A673 (cell line): ENCODE measurements around the gene SPATA1. TPM values are rescaled to one million over a fixed set of nuclear protein-coding genes. Genes with fewer than 3 reads are reported as not detected.

ENCODE experiments used
- BruUV-seq: library from RNA; stranded (reverse); fragments of 400-500 nt; replicated peaks from 2 replicates; lab custom pipeline; 2021; lab: Mats Ljungman, UMichigan
- CTCF ChIA-PET: fragments of 300-600 bp; sonication (Branson Sonifier 250); formaldehyde crosslinking; loops from one replicate; lab custom pipeline; 2022; ENCODE audit warnings: antibody characterized with exemption; lab: Charles Lee
- POLR2A ChIA-PET: fragments of 300-600 bp; sonication (Branson Sonifier 250); formaldehyde crosslinking; loops from one replicate; lab custom pipeline; 2022; ENCODE audit warnings: antibody characterized with exemption; ENCODE audit not compliant: low non-redundant PET; lab: Charles Lee
- DNase-seq: peaks from one replicate; pipeline ENCODE4 v3.0.0-alpha.2; 2015; ENCODE audit warnings: low spot score
- H3K27ac ChIP-seq: fragments of 200-600 bp; sonication (generic); 2 replicates; pipeline ENCODE4 v1.5.1; 2016; ENCODE audit warnings: mixed run types, low read depth, mild to moderate bottlenecking, mixed read lengths, antibody characterized with exemption, low read length; ENCODE audit not compliant: poor library complexity, severe bottlenecking
- H3K27me3 ChIP-seq: fragments of 200-600 bp; sonication (generic); replicated peaks from 2 replicates; pipeline ENCODE4 v1.6.1; 2017; ENCODE audit warnings: mixed run types, low read depth, mild to moderate bottlenecking, mixed read lengths, antibody characterized with exemption, low read length; ENCODE audit not compliant: insufficient read depth, poor library complexity
- H3K36me3 ChIP-seq: fragments of 200-600 bp; sonication (generic); 2 replicates; pipeline ENCODE4 v1.6.1; 2016; ENCODE audit warnings: mixed run types, mild to moderate bottlenecking, mixed read lengths, antibody characterized with exemption, low read length; ENCODE audit not compliant: insufficient read depth, poor library complexity, severe bottlenecking
- H3K4me1 ChIP-seq: fragments of 200-600 bp; sonication (generic); 2 replicates; pipeline ENCODE4 v1.6.1; 2017; ENCODE audit warnings: mixed run types, mild to moderate bottlenecking, mixed read lengths, antibody characterized with exemption, low read length; ENCODE audit not compliant: insufficient read depth, poor library complexity, severe bottlenecking
- H3K4me3 ChIP-seq: fragments of 200-600 bp; sonication (generic); 2 replicates; pipeline ENCODE4 v1.5.1; 2016; ENCODE audit warnings: low read depth, mixed run types, mild to moderate bottlenecking, mixed read lengths, low read length; ENCODE audit not compliant: poor library complexity, severe bottlenecking
- H3K9me3 ChIP-seq: fragments of 200-600 bp; sonication (generic); 2 replicates; pipeline ENCODE4 v1.6.1; 2016; ENCODE audit warnings: mixed run types, low read depth, mild to moderate bottlenecking, mixed read lengths, antibody characterized with exemption, low read length; ENCODE audit not compliant: poor library complexity, severe bottlenecking
- EZH2 ChIP-seq: fragments of 200-600 bp; sonication (generic); IDR thresholded peaks from 2 replicates; pipeline ENCODE4 v1.6.1; 2017; ENCODE audit warnings: borderline replicate concordance, low read depth, mild to moderate bottlenecking, mixed read lengths, antibody characterized with exemption, low read length; ENCODE audit not compliant: poor library complexity, severe bottlenecking
- intact Hi-C: fragments of 100-400 bp; cut with micrococcal nuclease; formaldehyde crosslinking; loops from one replicate; pipeline ENCODE4 v1.10.0; 2022; ENCODE audit not compliant: unreplicated experiment
- total RNA-seq: library from RNA; stranded (reverse); gene quantifications from 2 replicates; pipeline ENCODE4 v1.2.3, GENCODE V29; 2021
- TF ChIP-seq, protein P1 (sequence below): fragments of 300-800, 200-600 bp; sonication (generic); conservative IDR thresholded peaks from 2 replicates; pipeline ENCODE4 v1.5.1; 2017; ENCODE audit warnings: low read depth, mild to moderate bottlenecking, antibody characterized with exemption, low read length, moderate library complexity, mixed read lengths

The SPATA1 gene
- total RNA-seq, 1 experiment from 2014 or later: 0.95 TPM

DNA sequence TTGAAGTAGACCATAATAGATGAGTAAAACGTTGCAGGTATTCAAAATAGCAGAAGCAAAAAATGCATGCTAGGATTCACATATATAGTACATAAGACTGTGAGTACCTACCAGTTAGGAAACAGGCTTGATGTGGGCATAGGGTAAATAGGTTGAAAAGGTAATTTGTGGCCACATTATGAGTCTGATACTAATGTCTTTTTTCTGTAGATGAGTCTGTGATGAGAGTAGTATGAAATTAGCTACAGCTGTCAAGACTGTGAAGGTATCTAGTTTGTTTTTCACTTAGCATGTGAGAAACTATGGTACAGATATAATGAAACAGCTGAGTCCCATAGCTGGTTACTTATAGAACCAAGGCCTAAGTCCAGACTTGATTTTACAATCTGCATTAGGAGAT lies 12.4 kb upstream of the SPATA1 start:
- intact Hi-C loops: no loop called here
- DNase-seq: no peak
- no TSS peak for BruUV-seq
- TF ChIP-seq, protein P1, sequence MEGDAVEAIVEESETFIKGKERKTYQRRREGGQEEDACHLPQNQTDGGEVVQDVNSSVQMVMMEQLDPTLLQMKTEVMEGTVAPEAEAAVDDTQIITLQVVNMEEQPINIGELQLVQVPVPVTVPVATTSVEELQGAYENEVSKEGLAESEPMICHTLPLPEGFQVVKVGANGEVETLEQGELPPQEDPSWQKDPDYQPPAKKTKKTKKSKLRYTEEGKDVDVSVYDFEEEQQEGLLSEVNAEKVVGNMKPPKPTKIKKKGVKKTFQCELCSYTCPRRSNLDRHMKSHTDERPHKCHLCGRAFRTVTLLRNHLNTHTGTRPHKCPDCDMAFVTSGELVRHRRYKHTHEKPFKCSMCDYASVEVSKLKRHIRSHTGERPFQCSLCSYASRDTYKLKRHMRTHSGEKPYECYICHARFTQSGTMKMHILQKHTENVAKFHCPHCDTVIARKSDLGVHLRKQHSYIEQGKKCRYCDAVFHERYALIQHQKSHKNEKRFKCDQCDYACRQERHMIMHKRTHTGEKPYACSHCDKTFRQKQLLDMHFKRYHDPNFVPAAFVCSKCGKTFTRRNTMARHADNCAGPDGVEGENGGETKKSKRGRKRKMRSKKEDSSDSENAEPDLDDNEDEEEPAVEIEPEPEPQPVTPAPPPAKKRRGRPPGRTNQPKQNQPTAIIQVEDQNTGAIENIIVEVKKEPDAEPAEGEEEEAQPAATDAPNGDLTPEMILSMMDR: no peak
- TF ChIP-seq EZH2: no peak
- Histone ChIP-seq H3K27ac (no peak overlapping the region), H3K4me1 (no peaks in the 10 kb centered on the region), H3K9me3 (no peaks in the 10 kb centered on the region), H3K36me3 (peaks cover 93% of the 10 kb centered on the region), H3K4me3 (no peak overlapping the region), H3K27me3 (no peaks in the 10 kb centered on the region)
- CTCF ChIA-PET: no interaction called here
- POLR2A ChIA-PET: no interaction called here

DNA sequence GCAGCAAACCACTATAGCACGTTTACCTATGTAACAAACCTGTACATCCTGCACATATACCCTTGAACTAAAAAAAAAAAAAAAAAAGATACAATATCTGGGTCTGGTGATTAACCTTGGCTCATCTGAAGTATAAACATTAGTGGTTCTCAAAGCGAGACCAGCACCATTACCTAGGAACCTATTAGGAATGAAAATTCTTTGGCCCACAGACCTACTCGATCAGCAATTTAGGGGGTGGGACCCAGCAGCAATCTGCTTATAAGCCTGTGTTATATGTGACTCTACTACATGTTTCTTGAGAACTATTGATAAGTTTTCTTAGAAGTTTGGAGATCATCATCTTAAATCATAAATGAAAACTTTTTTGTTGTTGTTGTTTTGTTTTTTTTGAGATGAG lies 9.7 kb upstream of the SPATA1 start:
- CTCF ChIA-PET: no interaction called here
- DNase-seq: no peak
- Histone ChIP-seq H3K9me3 (no peaks in the 10 kb centered on the region), H3K36me3 (peaks cover 96% of the 10 kb centered on the region), H3K4me3 (no peak overlapping the region), H3K27me3 (no peaks in the 10 kb centered on the region), H3K27ac (no peak overlapping the region), H3K4me1 (no peaks in the 10 kb centered on the region)
- no TSS peak for BruUV-seq
- POLR2A ChIA-PET: no interaction called here
- intact Hi-C loops: no loop called here
- no peak for TF ChIP-seq EZH2
- TF ChIP-seq, protein P1: no peak

DNA sequence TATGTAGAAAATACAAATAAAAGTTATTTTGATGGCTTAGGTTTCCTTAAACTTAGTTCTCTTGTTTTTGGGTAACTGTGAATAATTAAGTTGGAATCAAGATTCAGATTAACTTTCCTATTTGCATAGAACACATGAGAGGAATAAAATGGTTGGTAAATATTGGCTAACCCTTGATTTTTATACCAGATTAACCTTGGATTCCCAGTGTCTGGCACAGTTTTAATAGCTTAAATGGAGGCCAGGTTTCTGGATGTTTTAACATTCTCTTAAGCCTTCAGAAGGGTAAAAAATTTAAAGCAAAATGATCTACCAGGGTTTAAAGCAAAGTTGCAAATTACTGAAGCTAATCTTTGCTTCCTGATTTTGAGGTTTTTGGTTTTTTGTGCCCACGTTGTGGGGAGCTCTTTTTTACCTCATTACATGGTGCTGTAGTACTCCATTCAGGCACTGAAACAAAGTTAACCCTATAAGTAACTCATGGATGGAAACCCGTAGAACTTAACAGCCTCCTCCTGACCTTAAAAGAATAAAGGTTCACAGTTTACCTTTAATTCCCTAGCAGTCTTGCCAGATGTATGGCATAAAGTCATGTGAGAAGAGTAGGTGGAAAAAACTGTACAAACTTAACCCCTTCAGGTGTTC lies 8.4 kb upstream of the SPATA1 start:
- H3K27ac ChIP-seq: no peak overlapping the region
- no TSS peak for BruUV-seq
- no peak overlapping the region for H3K4me3 ChIP-seq
- H3K9me3 ChIP-seq: no peaks in the 10 kb centered on the region
- POLR2A ChIA-PET: no interaction called here
- H3K27me3 ChIP-seq: no peaks in the 10 kb centered on the region
- peaks cover under 1% of the 10 kb centered on the region for H3K4me1 ChIP-seq
- CTCF ChIA-PET: no interaction called here
- no peak for TF ChIP-seq EZH2
- TF ChIP-seq, protein P1: no peak
- no peak for DNase-seq
- H3K36me3 ChIP-seq: peaks cover 87% of the 10 kb centered on the region
- intact Hi-C loops: no loop called here
